HepG2 (cell line): Measurements from ENCODE around the gene POU2F1. TPM values are rescaled to one million over a fixed set of nuclear protein-coding genes. Genes with fewer than 3 reads are reported as not detected.

Source experiments
- CBX2 ChIP-seq, 2 experiments: fragments of 200-600 bp in 1 of 2; sonication (generic); formaldehyde crosslinking in 1 of 2; IDR thresholded peaks; 2 replicates each; pipeline versions ENCODE4 v1.7.0 to v1.8.1; 2018 to 2022; ENCODE audit warnings: low read depth in 2 of 2, low read length in 1 of 2, mild to moderate bottlenecking in 1 of 2, missing genetic modification reagents in 1 of 2
- ZNF431 ChIP-seq: sonication (generic); formaldehyde crosslinking; IDR thresholded peaks from 2 replicates; pipeline ENCODE4 v1.9.0; 2022; ENCODE audit warnings: missing genetic modification reagents, low read depth, mild to moderate bottlenecking, borderline replicate concordance
- ZNF563 ChIP-seq: sonication (generic); formaldehyde crosslinking; IDR thresholded peaks from 2 replicates; pipeline ENCODE4 v1.8.0; 2022; ENCODE audit warnings: mild to moderate bottlenecking, moderate library complexity, missing genetic modification reagents
- polyA plus RNA-seq, 8 experiments: library from polyadenylated mRNA; depleted of rRNA in 3 of 8; stranded (reverse) in 7 of 8; unstranded in 1 of 8; fragments of >200 nt; fragmentation: Illumina TruSeq in 4 of 8; extraction: Trizol in 4 of 8; gene quantifications; 2 replicates each; pipeline versions ENCODE4 v1.2.1 to v1.2.3, GENCODE V29; 2011 to 2016; ENCODE audit warnings: low read depth in 4 of 8, missing spikeins in 1 of 8, mixed read lengths in 1 of 8; ENCODE audit not compliant: insufficient read depth in 1 of 8
- total RNA-seq, 5 experiments: library from RNA; depleted of rRNA; stranded (reverse); fragments of >200 nt; fragmentation: Illumina TruSeq; extraction: Trizol; gene quantifications; 2 replicates each; pipeline ENCODE4 v1.2.3, GENCODE V29; 2016; ENCODE audit warnings: low read depth in 1 of 5
- TF ChIP-seq, protein P1 (sequence below): sonication (generic); formaldehyde crosslinking; IDR thresholded peaks from 2 replicates; pipeline ENCODE4 v1.4.0; 2020; ENCODE audit warnings: missing genetic modification reagents, borderline replicate concordance
- TF ChIP-seq, protein P2 (sequence below): sonication (generic); formaldehyde crosslinking; IDR thresholded peaks from 2 replicates; pipeline ENCODE4 v1.4.0; 2020; ENCODE audit warnings: mild to moderate bottlenecking, missing genetic modification reagents
- TF ChIP-seq, protein P3 (sequence below): sonication (generic); formaldehyde crosslinking; IDR thresholded peaks from one replicate; pipeline ENCODE4 v1.5.1; 2020; ENCODE audit warnings: mild to moderate bottlenecking, missing genetic modification reagents; ENCODE audit errors: not compliant biosample characterization
- TF ChIP-seq, protein P4 (sequence below): sonication (generic); formaldehyde crosslinking; IDR thresholded peaks from 2 replicates; pipeline ENCODE4 v1.5.1; 2020; ENCODE audit warnings: mild to moderate bottlenecking, missing genetic modification reagents, borderline replicate concordance

POU2F1 gene
- total and polyA plus RNA-seq, 2 of the 13 experiments (the other 11 are each of a cell fraction or from before 2014, with no cell fraction given), result 10.2 to 13.0 TPM

DNA sequence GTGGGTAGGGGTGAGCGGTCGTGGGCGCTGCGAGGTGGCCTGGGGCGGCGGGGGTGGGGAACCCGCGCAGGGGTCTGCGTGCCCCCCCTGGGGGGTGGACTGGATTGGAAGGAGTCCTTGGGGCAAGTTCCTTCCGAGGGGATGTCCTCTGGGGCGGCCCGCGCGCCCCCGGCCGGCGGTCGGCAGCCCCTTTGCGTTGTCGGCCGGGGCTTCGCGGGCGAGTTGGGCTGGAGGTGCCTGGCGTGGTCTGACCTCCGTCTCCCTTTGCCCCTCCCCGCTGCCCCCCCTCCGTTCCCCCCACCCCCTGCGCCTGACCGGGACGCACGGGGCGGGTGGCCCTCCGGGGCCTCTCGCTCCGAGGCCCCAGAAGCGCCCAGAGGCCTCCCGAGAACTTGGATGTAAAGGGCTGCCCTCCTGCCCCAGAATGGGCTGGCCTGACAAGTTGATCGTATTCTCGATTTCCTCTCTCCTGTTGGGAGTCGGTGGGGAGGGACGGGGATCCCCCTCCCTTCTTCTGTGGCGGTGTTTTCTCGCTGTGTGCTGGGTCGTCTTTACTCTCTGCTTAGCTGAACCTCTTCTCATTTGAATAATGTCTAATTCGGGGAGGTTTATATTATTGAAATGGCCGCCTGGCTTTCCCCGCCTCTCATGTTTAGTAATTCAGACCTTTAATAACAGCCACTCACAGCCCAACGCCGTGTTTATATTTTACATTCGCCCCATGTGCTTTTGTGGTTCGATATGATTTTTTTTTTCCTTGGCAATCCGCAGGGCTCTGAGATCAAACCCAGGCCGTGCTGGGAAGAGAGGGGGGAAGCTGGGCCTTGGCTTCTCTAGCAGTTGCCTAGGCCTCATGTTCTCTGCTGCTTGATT lies 1.3 kb downstream of the POU2F1 start (continued):
- TF ChIP-seq, protein P1, sequence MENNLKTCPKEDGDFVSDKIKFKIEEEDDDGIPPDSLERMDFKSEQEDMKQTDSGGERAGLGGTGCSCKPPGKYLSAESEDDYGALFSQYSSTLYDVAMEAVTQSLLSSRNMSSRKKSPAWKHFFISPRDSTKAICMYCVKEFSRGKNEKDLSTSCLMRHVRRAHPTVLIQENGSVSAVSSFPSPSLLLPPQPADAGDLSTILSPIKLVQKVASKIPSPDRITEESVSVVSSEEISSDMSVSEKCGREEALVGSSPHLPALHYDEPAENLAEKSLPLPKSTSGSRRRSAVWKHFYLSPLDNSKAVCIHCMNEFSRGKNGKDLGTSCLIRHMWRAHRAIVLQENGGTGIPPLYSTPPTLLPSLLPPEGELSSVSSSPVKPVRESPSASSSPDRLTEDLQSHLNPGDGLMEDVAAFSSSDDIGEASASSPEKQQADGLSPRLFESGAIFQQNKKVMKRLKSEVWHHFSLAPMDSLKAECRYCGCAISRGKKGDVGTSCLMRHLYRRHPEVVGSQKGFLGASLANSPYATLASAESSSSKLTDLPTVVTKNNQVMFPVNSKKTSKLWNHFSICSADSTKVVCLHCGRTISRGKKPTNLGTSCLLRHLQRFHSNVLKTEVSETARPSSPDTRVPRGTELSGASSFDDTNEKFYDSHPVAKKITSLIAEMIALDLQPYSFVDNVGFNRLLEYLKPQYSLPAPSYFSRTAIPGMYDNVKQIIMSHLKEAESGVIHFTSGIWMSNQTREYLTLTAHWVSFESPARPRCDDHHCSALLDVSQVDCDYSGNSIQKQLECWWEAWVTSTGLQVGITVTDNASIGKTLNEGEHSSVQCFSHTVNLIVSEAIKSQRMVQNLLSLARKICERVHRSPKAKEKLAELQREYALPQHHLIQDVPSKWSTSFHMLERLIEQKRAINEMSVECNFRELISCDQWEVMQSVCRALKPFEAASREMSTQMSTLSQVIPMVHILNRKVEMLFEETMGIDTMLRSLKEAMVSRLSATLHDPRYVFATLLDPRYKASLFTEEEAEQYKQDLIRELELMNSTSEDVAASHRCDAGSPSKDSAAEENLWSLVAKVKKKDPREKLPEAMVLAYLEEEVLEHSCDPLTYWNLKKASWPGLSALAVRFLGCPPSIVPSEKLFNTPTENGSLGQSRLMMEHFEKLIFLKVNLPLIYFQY (CRISPR knock-in tag), result no peak
- TF ChIP-seq CBX2 (IDR thresholded peaks at IDR 0.05; ENCODE audit: low read depth, low read length) (no peak), CBX2 (CRISPR knock-in tag; IDR thresholded peaks at IDR 0.05; ENCODE audit: low read depth) (no peak), ZNF563 (CRISPR knock-in tag) (no peak), ZNF431 (CRISPR knock-in tag) (no peak)
- TF ChIP-seq, protein P2, sequence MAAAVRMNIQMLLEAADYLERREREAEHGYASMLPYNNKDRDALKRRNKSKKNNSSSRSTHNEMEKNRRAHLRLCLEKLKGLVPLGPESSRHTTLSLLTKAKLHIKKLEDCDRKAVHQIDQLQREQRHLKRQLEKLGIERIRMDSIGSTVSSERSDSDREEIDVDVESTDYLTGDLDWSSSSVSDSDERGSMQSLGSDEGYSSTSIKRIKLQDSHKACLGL (CRISPR knock-in tag), result no peak
- TF ChIP-seq, protein P3, sequence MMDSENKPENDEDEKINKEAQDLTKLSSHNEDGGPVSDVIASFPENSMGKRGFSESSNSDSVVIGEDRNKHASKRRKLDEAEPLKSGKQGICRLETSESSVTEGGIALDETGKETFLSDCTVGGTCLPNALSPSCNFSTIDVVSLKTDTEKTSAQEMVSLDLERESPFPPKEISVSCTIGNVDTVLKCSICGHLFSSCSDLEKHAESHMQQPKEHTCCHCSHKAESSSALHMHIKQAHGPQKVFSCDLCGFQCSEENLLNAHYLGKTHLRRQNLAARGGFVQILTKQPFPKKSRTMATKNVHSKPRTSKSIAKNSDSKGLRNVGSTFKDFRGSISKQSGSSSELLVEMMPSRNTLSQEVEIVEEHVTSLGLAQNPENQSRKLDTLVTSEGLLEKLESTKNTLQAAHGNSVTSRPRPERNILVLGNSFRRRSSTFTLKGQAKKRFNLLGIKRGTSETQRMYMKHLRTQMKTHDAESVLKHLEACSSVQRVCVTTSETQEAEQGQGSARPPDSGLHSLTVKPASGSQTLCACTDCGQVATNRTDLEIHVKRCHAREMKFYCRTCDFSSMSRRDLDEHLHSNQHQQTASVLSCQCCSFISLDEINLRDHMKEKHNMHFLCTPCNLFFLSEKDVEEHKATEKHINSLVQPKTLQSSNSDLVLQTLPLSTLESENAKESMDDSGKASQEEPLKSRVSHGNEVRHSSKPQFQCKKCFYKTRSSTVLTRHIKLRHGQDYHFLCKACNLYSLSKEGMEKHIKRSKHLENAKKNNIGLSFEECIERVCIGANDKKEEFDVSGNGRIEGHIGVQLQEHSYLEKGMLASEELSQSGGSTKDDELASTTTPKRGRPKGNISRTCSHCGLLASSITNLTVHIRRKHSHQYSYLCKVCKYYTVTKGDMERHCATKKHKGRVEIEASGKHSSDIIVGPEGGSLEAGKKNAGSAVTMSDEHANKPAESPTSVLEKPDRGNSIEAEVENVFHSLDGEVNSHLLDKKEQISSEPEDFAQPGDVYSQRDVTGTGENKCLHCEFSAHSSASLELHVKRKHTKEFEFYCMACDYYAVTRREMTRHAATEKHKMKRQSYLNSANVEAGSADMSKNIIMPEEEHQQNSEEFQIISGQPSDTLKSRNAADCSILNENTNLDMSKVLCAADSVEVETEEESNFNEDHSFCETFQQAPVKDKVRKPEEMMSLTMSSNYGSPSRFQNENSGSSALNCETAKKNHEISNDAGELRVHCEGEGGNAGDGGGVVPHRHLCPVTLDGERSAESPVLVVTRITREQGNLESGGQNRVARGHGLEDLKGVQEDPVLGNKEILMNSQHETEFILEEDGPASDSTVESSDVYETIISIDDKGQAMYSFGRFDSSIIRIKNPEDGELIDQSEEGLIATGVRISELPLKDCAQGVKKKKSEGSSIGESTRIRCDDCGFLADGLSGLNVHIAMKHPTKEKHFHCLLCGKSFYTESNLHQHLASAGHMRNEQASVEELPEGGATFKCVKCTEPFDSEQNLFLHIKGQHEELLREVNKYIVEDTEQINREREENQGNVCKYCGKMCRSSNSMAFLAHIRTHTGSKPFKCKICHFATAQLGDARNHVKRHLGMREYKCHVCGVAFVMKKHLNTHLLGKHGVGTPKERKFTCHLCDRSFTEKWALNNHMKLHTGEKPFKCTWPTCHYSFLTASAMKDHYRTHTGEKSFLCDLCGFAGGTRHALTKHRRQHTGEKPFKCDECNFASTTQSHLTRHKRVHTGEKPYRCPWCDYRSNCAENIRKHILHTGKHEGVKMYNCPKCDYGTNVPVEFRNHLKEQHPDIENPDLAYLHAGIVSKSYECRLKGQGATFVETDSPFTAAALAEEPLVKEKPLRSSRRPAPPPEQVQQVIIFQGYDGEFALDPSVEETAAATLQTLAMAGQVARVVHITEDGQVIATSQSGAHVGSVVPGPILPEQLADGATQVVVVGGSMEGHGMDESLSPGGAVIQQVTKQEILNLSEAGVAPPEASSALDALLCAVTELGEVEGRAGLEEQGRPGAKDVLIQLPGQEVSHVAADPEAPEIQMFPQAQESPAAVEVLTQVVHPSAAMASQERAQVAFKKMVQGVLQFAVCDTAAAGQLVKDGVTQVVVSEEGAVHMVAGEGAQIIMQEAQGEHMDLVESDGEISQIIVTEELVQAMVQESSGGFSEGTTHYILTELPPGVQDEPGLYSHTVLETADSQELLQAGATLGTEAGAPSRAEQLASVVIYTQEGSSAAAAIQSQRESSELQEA (CRISPR knock-in tag), result no peak
- TF ChIP-seq, protein P4, sequence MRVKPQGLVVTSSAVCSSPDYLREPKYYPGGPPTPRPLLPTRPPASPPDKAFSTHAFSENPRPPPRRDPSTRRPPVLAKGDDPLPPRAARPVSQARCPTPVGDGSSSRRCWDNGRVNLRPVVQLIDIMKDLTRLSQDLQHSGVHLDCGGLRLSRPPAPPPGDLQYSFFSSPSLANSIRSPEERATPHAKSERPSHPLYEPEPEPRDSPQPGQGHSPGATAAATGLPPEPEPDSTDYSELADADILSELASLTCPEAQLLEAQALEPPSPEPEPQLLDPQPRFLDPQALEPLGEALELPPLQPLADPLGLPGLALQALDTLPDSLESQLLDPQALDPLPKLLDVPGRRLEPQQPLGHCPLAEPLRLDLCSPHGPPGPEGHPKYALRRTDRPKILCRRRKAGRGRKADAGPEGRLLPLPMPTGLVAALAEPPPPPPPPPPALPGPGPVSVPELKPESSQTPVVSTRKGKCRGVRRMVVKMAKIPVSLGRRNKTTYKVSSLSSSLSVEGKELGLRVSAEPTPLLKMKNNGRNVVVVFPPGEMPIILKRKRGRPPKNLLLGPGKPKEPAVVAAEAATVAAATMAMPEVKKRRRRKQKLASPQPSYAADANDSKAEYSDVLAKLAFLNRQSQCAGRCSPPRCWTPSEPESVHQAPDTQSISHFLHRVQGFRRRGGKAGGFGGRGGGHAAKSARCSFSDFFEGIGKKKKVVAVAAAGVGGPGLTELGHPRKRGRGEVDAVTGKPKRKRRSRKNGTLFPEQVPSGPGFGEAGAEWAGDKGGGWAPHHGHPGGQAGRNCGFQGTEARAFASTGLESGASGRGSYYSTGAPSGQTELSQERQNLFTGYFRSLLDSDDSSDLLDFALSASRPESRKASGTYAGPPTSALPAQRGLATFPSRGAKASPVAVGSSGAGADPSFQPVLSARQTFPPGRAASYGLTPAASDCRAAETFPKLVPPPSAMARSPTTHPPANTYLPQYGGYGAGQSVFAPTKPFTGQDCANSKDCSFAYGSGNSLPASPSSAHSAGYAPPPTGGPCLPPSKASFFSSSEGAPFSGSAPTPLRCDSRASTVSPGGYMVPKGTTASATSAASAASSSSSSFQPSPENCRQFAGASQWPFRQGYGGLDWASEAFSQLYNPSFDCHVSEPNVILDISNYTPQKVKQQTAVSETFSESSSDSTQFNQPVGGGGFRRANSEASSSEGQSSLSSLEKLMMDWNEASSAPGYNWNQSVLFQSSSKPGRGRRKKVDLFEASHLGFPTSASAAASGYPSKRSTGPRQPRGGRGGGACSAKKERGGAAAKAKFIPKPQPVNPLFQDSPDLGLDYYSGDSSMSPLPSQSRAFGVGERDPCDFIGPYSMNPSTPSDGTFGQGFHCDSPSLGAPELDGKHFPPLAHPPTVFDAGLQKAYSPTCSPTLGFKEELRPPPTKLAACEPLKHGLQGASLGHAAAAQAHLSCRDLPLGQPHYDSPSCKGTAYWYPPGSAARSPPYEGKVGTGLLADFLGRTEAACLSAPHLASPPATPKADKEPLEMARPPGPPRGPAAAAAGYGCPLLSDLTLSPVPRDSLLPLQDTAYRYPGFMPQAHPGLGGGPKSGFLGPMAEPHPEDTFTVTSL (CRISPR knock-in tag), result no peak
